Measurements from ENCODE around the gene EPSTI1. TPM values are rescaled to one million over a fixed set of nuclear protein-coding genes. Genes with fewer than 3 reads are reported as not detected.

The EPSTI1 gene
- total RNA-seq, 1 donor from 2014 or later = not detected

GRCh38 chr13:43014162-43014561, 22.1 kb upstream of the EPSTI1 start:
- no peaks in the 10 kb centered on the region for H3K36me3 Mint-ChIP-seq (ENCODE audit: low read depth)
- no peaks in the 10 kb centered on the region for H3K9me3 Mint-ChIP-seq
- no peaks in the 10 kb centered on the region for H3K4me1 Mint-ChIP-seq
- no peaks in the 10 kb centered on the region for H3K27me3 Mint-ChIP-seq (ENCODE audit: low read depth)
- DNase-seq (ENCODE audit: low read depth, low spot score) = no peak
- no peak overlapping the region for H3K4me3 Mint-ChIP-seq
- TF ChIP-seq CTCF (conservative IDR thresholded peaks at IDR 0.05) = no peak
- no peak overlapping the region for H3K27ac Mint-ChIP-seq (ENCODE audit: unreplicated experiment)

- Mint-ChIP-seq H3K4me1 (peaks cover 15% of the 10 kb centered on the region), H3K27me3 (ENCODE audit: low read depth) (no peaks in the 10 kb centered on the region), H3K4me3 (no peak overlapping the region), H3K27ac (ENCODE audit: unreplicated experiment) (no peak overlapping the region), H3K9me3 (no peaks in the 10 kb centered on the region), H3K36me3 (ENCODE audit: low read depth) (no peaks in the 10 kb centered on the region)
- no peak for DNase-seq (ENCODE audit: low read depth, low spot score)
- no peak for TF ChIP-seq CTCF (conservative IDR thresholded peaks at IDR 0.05)
These were observed 17.5 kb upstream of the EPSTI1 start for GRCh38 chr13:43009506-43009905.

- DNase-seq (ENCODE audit: low read depth, low spot score) = no peak
- Mint-ChIP-seq H3K36me3 (ENCODE audit: low read depth) (no peaks in the 10 kb centered on the region), H3K4me1 (peaks cover 15% of the 10 kb centered on the region), H3K4me3 (no peak overlapping the region), H3K27ac (ENCODE audit: unreplicated experiment) (no peak overlapping the region), H3K27me3 (ENCODE audit: low read depth) (no peaks in the 10 kb centered on the region), H3K9me3 (no peaks in the 10 kb centered on the region)
- no peak for TF ChIP-seq CTCF (conservative IDR thresholded peaks at IDR 0.05)
These were observed 16.6 kb upstream of the EPSTI1 start for GRCh38 chr13:43008596-43008995.

- Mint-ChIP-seq H3K27ac (ENCODE audit: unreplicated experiment) (no peak overlapping the region), H3K4me3 (no peak overlapping the region), H3K4me1 (peaks cover 15% of the 10 kb centered on the region), H3K36me3 (ENCODE audit: low read depth) (no peaks in the 10 kb centered on the region), H3K27me3 (ENCODE audit: low read depth) (no peaks in the 10 kb centered on the region), H3K9me3 (peaks cover 7% of the 10 kb centered on the region)
- no peak for DNase-seq (ENCODE audit: low read depth, low spot score)
- TF ChIP-seq CTCF (conservative IDR thresholded peaks at IDR 0.05) = no peak
These were observed 15.0 kb upstream of the EPSTI1 start for GRCh38 chr13:43006893-43007631.

GRCh38 chr13:43005460-43006236, 13.6 kb upstream of the EPSTI1 start:
- Mint-ChIP-seq H3K27me3 (ENCODE audit: low read depth) (no peaks in the 10 kb centered on the region), H3K36me3 (ENCODE audit: low read depth) (no peaks in the 10 kb centered on the region), H3K27ac (ENCODE audit: unreplicated experiment) (no peak overlapping the region), H3K4me3 (no peak overlapping the region), H3K4me1 (peaks cover 15% of the 10 kb centered on the region), H3K9me3 (peaks cover 7% of the 10 kb centered on the region)
- DNase-seq (ENCODE audit: low read depth, low spot score) = no peak
- TF ChIP-seq CTCF (conservative IDR thresholded peaks at IDR 0.05) = no peak
